Activated T-helper 1 cell treated with anti-CD3 and anti-CD28 coated beads, Interleukin-12 subunit alpha, Interleukin-12 subunit beta, Interleukin-2, Interleukin-4 antibody, amounts not matched to agents 30 ng/mL and 10 ng/mL and 1 ng/mL, durations not matched to agents 14 hours and 24 hours and 36 hours (primary cell): ENCODE results near the gene SMTNL1. TPM values are rescaled to one million over a fixed set of nuclear protein-coding genes. Genes with fewer than 3 reads are reported as not detected.

Experiments
- DNase-seq: peaks from one replicate; pipeline ENCODE4 v3.0.0; 2021; ENCODE audit warnings: low spot score
- H3K27ac Mint-ChIP-seq: one replicate; pipeline ENCODE4 v1.8.0; 2021; ENCODE audit warnings: mild to moderate bottlenecking, mixed read lengths
- H3K27me3 Mint-ChIP-seq: one replicate; pipeline ENCODE4 v1.8.0; 2022; ENCODE audit warnings: mild to moderate bottlenecking, moderate library complexity, mixed read lengths; ENCODE audit not compliant: insufficient read depth
- H3K36me3 Mint-ChIP-seq: one replicate; pipeline ENCODE4 v1.8.0; 2021; ENCODE audit warnings: low read depth, mixed read lengths
- H3K4me1 Mint-ChIP-seq: one replicate; pipeline ENCODE4 v1.8.0; 2021; ENCODE audit warnings: low read depth, mixed read lengths
- H3K4me3 Mint-ChIP-seq: one replicate; pipeline ENCODE4 v1.8.0; 2021; ENCODE audit warnings: mild to moderate bottlenecking, moderate library complexity, mixed read lengths
- H3K9me3 Mint-ChIP-seq: one replicate; pipeline ENCODE4 v1.8.0; 2021; ENCODE audit warnings: mixed read lengths
- intact Hi-C: fragments of 100-400 bp; cut with micrococcal nuclease; formaldehyde crosslinking; loops from one replicate; pipeline ENCODE4 v1.15.1; 2024
- total RNA-seq: library from RNA; stranded (reverse); gene quantifications from 2 replicates; pipeline ENCODE4 v1.2.3, GENCODE V29; 2022

SMTNL1 gene
- total RNA-seq: not detected in 2 replicates

GRCh38 chr11:57536947-57537619 lies at the start of gene SMTNL1:
SMTNL1 (plus strand) TSS chr11:57537595; CDS start chr11:57542643, 5,048 bp downstream.
- Mint-ChIP-seq H3K36me3 (peaks cover 18% of the 10 kb centered on the region), H3K27me3 (no peaks in the 10 kb centered on the region), H3K9me3 (no peaks in the 10 kb centered on the region), H3K4me1 (peaks cover 2% of the 10 kb centered on the region), H3K4me3 (no peak within 1 kb of the TSS), H3K27ac (no peak within 1 kb of the TSS)
- intact Hi-C loops: no loop called here
- no peak for DNase-seq

GRCh38 chr11:57487920-57488659 lies 49.3 kb upstream of the SMTNL1 start:
- Mint-ChIP-seq H3K9me3 (no peaks in the 10 kb centered on the region), H3K27ac (no peak overlapping the region), H3K4me3 (no peak overlapping the region), H3K27me3 (peaks cover 3% of the 10 kb centered on the region), H3K36me3 (peaks cover 11% of the 10 kb centered on the region), H3K4me1 (peaks cover 6% of the 10 kb centered on the region)
- DNase-seq: no peak
- intact Hi-C loops: no loop called here

- H3K4me1 Mint-ChIP-seq: peaks cover 14% of the 10 kb centered on the region
- no peak overlapping the region for H3K4me3 Mint-ChIP-seq
- peaks cover 6% of the 10 kb centered on the region for H3K36me3 Mint-ChIP-seq
- H3K9me3 Mint-ChIP-seq: no peaks in the 10 kb centered on the region
- no peak for DNase-seq
- intact Hi-C loops: loop anchor here (5.0 kb wide), 1 partner anchor 33 kb away; no protein-coding TSS in a partner anchor
- H3K27me3 Mint-ChIP-seq: no peaks in the 10 kb centered on the region
- H3K27ac Mint-ChIP-seq: no peak overlapping the region
Measured at GRCh38 chr11:57490456-57491248, 46.7 kb upstream of the SMTNL1 start.

- DNase-seq: no peak
- Mint-ChIP-seq H3K4me3 (no peak overlapping the region), H3K36me3 (peaks cover 4% of the 10 kb centered on the region), H3K4me1 (peaks cover 11% of the 10 kb centered on the region), H3K9me3 (no peaks in the 10 kb centered on the region), H3K27ac (no peak overlapping the region), H3K27me3 (no peaks in the 10 kb centered on the region)
- intact Hi-C loops: loop anchor here (5.0 kb wide), 1 partner anchor 34 kb away; no protein-coding TSS in a partner anchor
Measured at GRCh38 chr11:57491371-57492061, 45.9 kb upstream of the SMTNL1 start.

GRCh38 chr11:57493507-57494503 lies 43.6 kb upstream of the SMTNL1 start:
- Mint-ChIP-seq H3K4me1 (peaks cover 11% of the 10 kb centered on the region), H3K36me3 (no peaks in the 10 kb centered on the region), H3K27me3 (no peaks in the 10 kb centered on the region), H3K9me3 (no peaks in the 10 kb centered on the region), H3K27ac (peak overlapping the region; percentile 23), H3K4me3 (no peak overlapping the region)
- peak; percentile 50 for DNase-seq
- intact Hi-C loops: loop anchor here (1.0 to 5.0 kb wide), 5 partner anchors 11 to 150 kb away; no protein-coding TSS in a partner anchor

GRCh38 chr11:57496109-57496820 lies 41.1 kb upstream of the SMTNL1 start:
- Mint-ChIP-seq H3K36me3 (peaks cover 6% of the 10 kb centered on the region), H3K27ac (no peak overlapping the region), H3K9me3 (no peaks in the 10 kb centered on the region), H3K27me3 (no peaks in the 10 kb centered on the region), H3K4me1 (peaks cover 19% of the 10 kb centered on the region), H3K4me3 (no peak overlapping the region)
- no peak for DNase-seq
- intact Hi-C loops: no loop called here

GRCh38 chr11:57497303-57498247 lies 39.8 kb upstream of the SMTNL1 start:
- no peak overlapping the region for H3K27ac Mint-ChIP-seq

GRCh38 chr11:57498540-57498939 lies 38.9 kb upstream of the SMTNL1 start:
- Mint-ChIP-seq H3K27me3 (no peaks in the 10 kb centered on the region), H3K36me3 (peaks cover 6% of the 10 kb centered on the region), H3K27ac (no peak overlapping the region), H3K4me1 (peaks cover 16% of the 10 kb centered on the region), H3K4me3 (no peak overlapping the region), H3K9me3 (no peaks in the 10 kb centered on the region)
- intact Hi-C loops: no loop called here
- DNase-seq: no peak

More at GRCh38 chr11:57497303-57498247, 39.8 kb upstream of the SMTNL1 start:
- peaks cover 19% of the 10 kb centered on the region for H3K4me1 Mint-ChIP-seq
- H3K4me3 Mint-ChIP-seq: no peak overlapping the region
- intact Hi-C loops: no loop called here
- peaks cover 6% of the 10 kb centered on the region for H3K36me3 Mint-ChIP-seq
- H3K27me3 Mint-ChIP-seq: no peaks in the 10 kb centered on the region
- DNase-seq: no peak
- no peaks in the 10 kb centered on the region for H3K9me3 Mint-ChIP-seq

- Mint-ChIP-seq H3K36me3 (peaks cover 8% of the 10 kb centered on the region), H3K27ac (no peak overlapping the region), H3K4me1 (peaks cover 8% of the 10 kb centered on the region), H3K27me3 (no peaks in the 10 kb centered on the region), H3K4me3 (no peak overlapping the region), H3K9me3 (no peaks in the 10 kb centered on the region)
- peak; percentile 37 for DNase-seq
- intact Hi-C loops: loop anchor here (1.0 kb wide), 1 partner anchor 15 kb away; no protein-coding TSS in a partner anchor
Measured at GRCh38 chr11:57499413-57499982, 37.9 kb upstream of the SMTNL1 start.

GRCh38 chr11:57499983-57500461 lies 37.4 kb upstream of the SMTNL1 start:
- Mint-ChIP-seq H3K27me3 (no peaks in the 10 kb centered on the region), H3K4me3 (no peak overlapping the region), H3K27ac (peak overlapping the region; percentile 1), H3K36me3 (peaks cover 8% of the 10 kb centered on the region), H3K4me1 (peaks cover 8% of the 10 kb centered on the region), H3K9me3 (no peaks in the 10 kb centered on the region)
- intact Hi-C loops: loop anchor here (1.0 kb wide), 1 partner anchor 14 kb away; no protein-coding TSS in a partner anchor
- no peak for DNase-seq
